ENCODE results near the gene IFT80.
A peak's percentile ranks its signal among the peaks of the same experiment; 100 is the strongest.

Gene IFT80

DNA sequence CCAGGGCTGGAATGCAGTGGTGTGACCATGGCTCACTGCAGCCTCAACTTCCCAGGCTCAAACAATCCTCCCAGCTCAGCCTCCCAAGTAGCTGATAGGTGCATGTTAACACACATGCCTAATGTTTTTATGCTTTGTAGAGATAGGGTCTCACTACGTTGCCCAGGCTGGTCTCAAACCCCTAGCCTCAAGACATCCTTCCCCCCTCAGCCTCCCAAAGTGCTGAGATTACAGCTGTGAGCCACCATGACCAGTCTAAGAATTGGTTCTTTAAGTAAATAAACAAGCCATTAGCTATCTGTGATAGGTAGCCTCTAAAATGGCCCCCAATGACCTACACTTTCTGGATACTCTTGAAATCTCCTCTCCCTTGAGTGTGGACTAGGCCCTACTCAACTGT is 46.8 kb upstream of the IFT80 start:
- Histone ChIP-seq H3K79me2 (ENCODE audit: control insufficient read depth, low read length) (peaks cover 94% of the 10 kb centered on the region), H4K20me1 (ENCODE audit: control insufficient read depth, insufficient read depth, low read depth, low read length) (no peaks in the 10 kb centered on the region; the same call in 1 of the 2 replicates), H3K27me3 (ENCODE audit: control insufficient read depth, low read length) (no peaks in the 10 kb centered on the region), H3K27ac (ENCODE audit: low read depth, low read length) (no peak overlapping the region), H3K9me2 (replicated peaks; ENCODE audit: control insufficient read depth, low read length) (no peaks in the 10 kb centered on the region), H3F3A (ENCODE audit: control insufficient read depth, insufficient read depth) (peaks cover 28% of the 10 kb centered on the region), H3K4me3 (ENCODE audit: low read length) (peak overlapping the region; percentile 1; the same call in 1 of the 2 replicates), H3K36me3 (ENCODE audit: control insufficient read depth, low read length) (peaks cover 90% of the 10 kb centered on the region), H3K4me1 (ENCODE audit: control insufficient read depth, low read length) (peaks cover 62% of the 10 kb centered on the region), H3K9me3 (ENCODE audit: control insufficient read depth, insufficient read depth, low read length) (no peaks in the 10 kb centered on the region), H3K4me2 (ENCODE audit: low read length) (peak overlapping the region; percentile 75)
- no peak for TF ChIP-seq EZH2phosphoT487 (IDR thresholded peaks at IDR 0.05; ENCODE audit: borderline replicate concordance, low read length)
- TF ChIP-seq, protein P1, sequence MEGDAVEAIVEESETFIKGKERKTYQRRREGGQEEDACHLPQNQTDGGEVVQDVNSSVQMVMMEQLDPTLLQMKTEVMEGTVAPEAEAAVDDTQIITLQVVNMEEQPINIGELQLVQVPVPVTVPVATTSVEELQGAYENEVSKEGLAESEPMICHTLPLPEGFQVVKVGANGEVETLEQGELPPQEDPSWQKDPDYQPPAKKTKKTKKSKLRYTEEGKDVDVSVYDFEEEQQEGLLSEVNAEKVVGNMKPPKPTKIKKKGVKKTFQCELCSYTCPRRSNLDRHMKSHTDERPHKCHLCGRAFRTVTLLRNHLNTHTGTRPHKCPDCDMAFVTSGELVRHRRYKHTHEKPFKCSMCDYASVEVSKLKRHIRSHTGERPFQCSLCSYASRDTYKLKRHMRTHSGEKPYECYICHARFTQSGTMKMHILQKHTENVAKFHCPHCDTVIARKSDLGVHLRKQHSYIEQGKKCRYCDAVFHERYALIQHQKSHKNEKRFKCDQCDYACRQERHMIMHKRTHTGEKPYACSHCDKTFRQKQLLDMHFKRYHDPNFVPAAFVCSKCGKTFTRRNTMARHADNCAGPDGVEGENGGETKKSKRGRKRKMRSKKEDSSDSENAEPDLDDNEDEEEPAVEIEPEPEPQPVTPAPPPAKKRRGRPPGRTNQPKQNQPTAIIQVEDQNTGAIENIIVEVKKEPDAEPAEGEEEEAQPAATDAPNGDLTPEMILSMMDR (IDR thresholded peaks at IDR 0.05; ENCODE audit: low read depth, low read length, poor library complexity, severe bottlenecking) = no peak

DNA sequence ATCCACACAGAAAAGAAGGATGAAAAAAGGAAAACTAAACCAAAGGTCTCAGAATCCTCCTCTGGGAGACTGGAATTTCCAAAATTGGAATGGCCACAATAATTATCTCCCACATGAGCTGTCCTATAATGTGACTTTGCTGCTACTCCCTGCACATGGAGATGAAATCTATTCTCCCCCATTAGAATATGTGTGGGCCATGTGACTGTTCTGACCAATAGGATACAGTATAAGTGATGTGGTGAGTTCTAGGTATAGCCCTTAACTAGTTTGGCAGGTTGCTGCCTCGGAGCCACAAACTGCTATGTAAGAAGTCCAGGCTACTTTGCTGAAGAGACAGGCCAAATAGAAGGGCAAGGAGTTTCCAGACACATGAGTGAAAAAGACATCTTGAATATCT is 45.4 kb upstream of the IFT80 start:
- peaks cover 96% of the 10 kb centered on the region for H3K36me3 ChIP-seq (ENCODE audit: control insufficient read depth, low read length)
- TF ChIP-seq, protein P1 (IDR thresholded peaks at IDR 0.05; ENCODE audit: low read depth, low read length, poor library complexity, severe bottlenecking) = no peak
- TF ChIP-seq EZH2phosphoT487 (IDR thresholded peaks at IDR 0.05; ENCODE audit: borderline replicate concordance, low read length) = no peak
- no peaks in the 10 kb centered on the region; the same call in 1 of the 2 replicates for H4K20me1 ChIP-seq (ENCODE audit: control insufficient read depth, insufficient read depth, low read depth, low read length)
- no peak overlapping the region for H3K27ac ChIP-seq (ENCODE audit: low read depth, low read length)
- no peaks in the 10 kb centered on the region for H3K27me3 ChIP-seq (ENCODE audit: control insufficient read depth, low read length)
- peaks cover 100% of the 10 kb centered on the region for H3K79me2 ChIP-seq (ENCODE audit: control insufficient read depth, low read length)
- peak overlapping the region; percentile 28 for H3K4me2 ChIP-seq (ENCODE audit: low read length)
- H3K4me3 ChIP-seq (ENCODE audit: low read length) = no peak overlapping the region; the same call in 1 of the 2 replicates
- H3K4me1 ChIP-seq (ENCODE audit: control insufficient read depth, low read length) = peaks cover 56% of the 10 kb centered on the region
- no peaks in the 10 kb centered on the region for H3K9me3 ChIP-seq (ENCODE audit: control insufficient read depth, insufficient read depth, low read length)
- H3K9me2 ChIP-seq (replicated peaks; ENCODE audit: control insufficient read depth, low read length) = no peaks in the 10 kb centered on the region
- H3F3A ChIP-seq (ENCODE audit: control insufficient read depth, insufficient read depth) = peaks cover 36% of the 10 kb centered on the region

DNA sequence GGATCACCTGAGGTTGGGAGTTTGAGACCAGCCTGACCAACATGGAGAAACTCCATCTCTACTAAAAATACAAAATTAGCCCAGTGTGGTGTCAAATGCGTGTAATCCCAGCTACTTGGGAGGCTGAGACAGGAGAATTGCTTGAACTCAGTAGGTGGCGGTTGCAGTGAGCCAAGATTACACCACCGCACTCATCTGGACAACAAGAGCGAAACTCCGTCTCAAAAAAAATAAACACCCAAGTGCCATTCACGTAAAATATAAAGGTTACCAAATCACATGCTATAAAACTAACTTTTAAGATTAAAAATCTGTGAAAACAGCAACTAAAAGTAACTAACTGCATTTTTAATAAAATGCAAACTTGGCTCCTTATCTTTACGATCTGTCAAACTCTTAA is 41.7 kb upstream of the IFT80 start:
- Histone ChIP-seq H3K36me3 (ENCODE audit: control insufficient read depth, low read length) (peaks cover 94% of the 10 kb centered on the region), H3F3A (ENCODE audit: control insufficient read depth, insufficient read depth) (peaks cover 69% of the 10 kb centered on the region), H4K20me1 (ENCODE audit: control insufficient read depth, insufficient read depth, low read depth, low read length) (peaks cover 5% of the 10 kb centered on the region; the same call in 1 of the 2 replicates), H3K4me2 (ENCODE audit: low read length) (no peak overlapping the region), H3K4me1 (ENCODE audit: control insufficient read depth, low read length) (peaks cover 45% of the 10 kb centered on the region), H3K27ac (ENCODE audit: low read depth, low read length) (no peak overlapping the region), H3K4me3 (ENCODE audit: low read length) (no peak overlapping the region), H3K9me2 (replicated peaks; ENCODE audit: control insufficient read depth, low read length) (no peaks in the 10 kb centered on the region), H3K27me3 (ENCODE audit: control insufficient read depth, low read length) (no peaks in the 10 kb centered on the region), H3K79me2 (ENCODE audit: control insufficient read depth, low read length) (peaks cover 99% of the 10 kb centered on the region), H3K9me3 (ENCODE audit: control insufficient read depth, insufficient read depth, low read length) (no peaks in the 10 kb centered on the region)
- TF ChIP-seq, protein P1 (IDR thresholded peaks at IDR 0.05; ENCODE audit: low read depth, low read length, poor library complexity, severe bottlenecking) = no peak
- no peak for TF ChIP-seq EZH2phosphoT487 (IDR thresholded peaks at IDR 0.05; ENCODE audit: borderline replicate concordance, low read length)
